ENCODE results near the gene WHAMM.

WHAMM gene

GRCh38 chr15:82805994-82806406, 3.4 kb upstream of the WHAMM start, which contains the start of gene FSD2 (continued):
- TF ChIP-seq SCRT2 (tag by site-specific recombination; IDR thresholded peaks at IDR 0.05) (peak; percentile 96), KLF17 (tag by site-specific recombination; IDR thresholded peaks at IDR 0.05) (no peak), ZNF830 (tag by site-specific recombination; IDR thresholded peaks at IDR 0.05; ENCODE audit: low read depth) (no peak), PBX3 (CRISPR knock-in tag; IDR thresholded peaks at IDR 0.05) (no peak), KLF7 (tag by site-specific recombination; IDR thresholded peaks at IDR 0.05; ENCODE audit: borderline replicate concordance) (no peak), KLF10 (tag by site-specific recombination; IDR thresholded peaks at IDR 0.05) (no peak), ZNF785 (tag by site-specific recombination; IDR thresholded peaks at IDR 0.05) (no peak), ZNF335 (tag by site-specific recombination; conservative IDR thresholded peaks at IDR 0.05) (0 out of 2 replicates have a peak, but pooled peaks have one; percentile 16), ZNF658 (tag by site-specific recombination; IDR thresholded peaks at IDR 0.05) (no peak), ZNF610 (tag by site-specific recombination; IDR thresholded peaks at IDR 0.05; ENCODE audit: borderline replicate concordance) (no peak), ZNF211 (tag by site-specific recombination; IDR thresholded peaks at IDR 0.05; ENCODE audit: low read depth) (no peak), ZNF174 (tag by site-specific recombination; IDR thresholded peaks at IDR 0.05) (no peak), ZNF449 (tag by site-specific recombination; IDR thresholded peaks at IDR 0.05) (peak; percentile 44; the same call in 1 of the 2 replicates), ATF2 (tag by site-specific recombination; IDR thresholded peaks at IDR 0.05; ENCODE audit: low read depth) (no peak), ZNF24 (tag by site-specific recombination; IDR thresholded peaks at IDR 0.05) (0 out of 2 replicates have a peak, but pooled peaks have one; percentile 46), ZNF76 (tag by site-specific recombination; IDR thresholded peaks at IDR 0.05; ENCODE audit: borderline replicate concordance, low read depth) (no peak), ZNF514 (tag by site-specific recombination; IDR thresholded peaks at IDR 0.05) (no peak), ZNF600 (tag by site-specific recombination; IDR thresholded peaks at IDR 0.05) (peak; percentile 47; the same call in 1 of the 2 replicates), ZNF596 (tag by site-specific recombination; IDR thresholded peaks at IDR 0.05) (no peak), ZNF274 (IDR thresholded peaks at IDR 0.05; ENCODE audit: low read length) (no peak), ZNF274 (tag by site-specific recombination; IDR thresholded peaks at IDR 0.05; ENCODE audit: borderline replicate concordance) (no peak), GLIS1 (tag by site-specific recombination; IDR thresholded peaks at IDR 0.05) (peak; percentile 23; the same call in 1 of the 2 replicates), HIC1 (tag by site-specific recombination; IDR thresholded peaks at IDR 0.05) (no peak), ZNF791 (tag by site-specific recombination; IDR thresholded peaks at IDR 0.05) (no peak)

Measured in HEK293 (cell line).